ENCODE data around the gene AKR1B15. TPM values are rescaled to one million over a fixed set of nuclear protein-coding genes. Genes with fewer than 3 reads are reported as not detected.

AKR1B15 gene
- total RNA-seq, 1 donor from 2014 or later: not detected

DNA sequence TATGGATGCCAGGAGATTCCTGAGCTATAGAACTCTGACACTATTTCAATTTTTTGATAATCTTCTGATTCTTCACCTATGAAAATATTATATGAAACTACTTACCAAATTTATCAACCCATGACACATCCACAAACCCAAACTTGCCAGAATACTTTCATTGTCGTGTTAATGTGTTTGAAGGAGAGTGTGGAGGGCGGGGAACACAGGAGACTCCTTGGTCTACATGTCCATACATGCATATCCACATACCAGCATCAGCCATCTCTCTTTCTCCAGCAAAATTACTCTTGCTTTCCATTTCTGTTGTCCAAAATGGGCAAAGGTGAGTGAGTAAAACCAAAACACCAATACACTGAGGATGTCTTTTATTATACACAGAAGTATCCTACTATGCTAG is 74.3 kb downstream of the AKR1B15 start:
- no peak overlapping the region for H3K27ac Mint-ChIP-seq
- peaks cover 7% of the 10 kb centered on the region for H3K9me3 Mint-ChIP-seq
- H3K4me3 Mint-ChIP-seq: no peak overlapping the region
- H3K4me1 Mint-ChIP-seq: peaks cover 3% of the 10 kb centered on the region
- intact Hi-C loops (cut with micrococcal nuclease): no loop called here
- peaks cover 52% of the 10 kb centered on the region for H3K27me3 Mint-ChIP-seq
- no peaks in the 10 kb centered on the region for H3K36me3 Mint-ChIP-seq (ENCODE audit: low read depth)
- no peak for DNase-seq

DNA sequence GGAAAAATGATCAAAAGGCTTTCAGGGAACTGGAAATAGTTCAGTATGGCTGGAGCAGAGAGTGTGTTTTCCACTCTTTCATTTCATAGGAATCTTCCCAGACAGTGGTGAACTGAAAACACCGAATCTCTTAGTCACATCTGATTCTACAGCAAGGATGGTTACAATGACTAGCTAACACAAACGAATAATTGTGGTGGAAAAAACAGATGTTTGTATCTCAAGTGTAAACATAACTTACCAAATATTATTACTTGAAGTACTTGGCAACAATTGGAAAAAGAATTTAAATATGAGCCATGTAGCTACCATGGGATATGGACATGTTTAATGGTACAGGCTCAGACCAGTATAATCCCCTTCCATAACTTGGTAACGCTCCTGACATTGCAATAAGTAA is 76.6 kb downstream of the AKR1B15 start:
- H3K9me3 Mint-ChIP-seq: peaks cover 7% of the 10 kb centered on the region
- no peaks in the 10 kb centered on the region for H3K36me3 Mint-ChIP-seq (ENCODE audit: low read depth)
- no peak overlapping the region for H3K4me3 Mint-ChIP-seq
- intact Hi-C loops (cut with micrococcal nuclease): no loop called here
- no peak overlapping the region for H3K27ac Mint-ChIP-seq
- DNase-seq: no peak
- peaks cover 52% of the 10 kb centered on the region for H3K27me3 Mint-ChIP-seq
- peaks cover 3% of the 10 kb centered on the region for H3K4me1 Mint-ChIP-seq

DNA sequence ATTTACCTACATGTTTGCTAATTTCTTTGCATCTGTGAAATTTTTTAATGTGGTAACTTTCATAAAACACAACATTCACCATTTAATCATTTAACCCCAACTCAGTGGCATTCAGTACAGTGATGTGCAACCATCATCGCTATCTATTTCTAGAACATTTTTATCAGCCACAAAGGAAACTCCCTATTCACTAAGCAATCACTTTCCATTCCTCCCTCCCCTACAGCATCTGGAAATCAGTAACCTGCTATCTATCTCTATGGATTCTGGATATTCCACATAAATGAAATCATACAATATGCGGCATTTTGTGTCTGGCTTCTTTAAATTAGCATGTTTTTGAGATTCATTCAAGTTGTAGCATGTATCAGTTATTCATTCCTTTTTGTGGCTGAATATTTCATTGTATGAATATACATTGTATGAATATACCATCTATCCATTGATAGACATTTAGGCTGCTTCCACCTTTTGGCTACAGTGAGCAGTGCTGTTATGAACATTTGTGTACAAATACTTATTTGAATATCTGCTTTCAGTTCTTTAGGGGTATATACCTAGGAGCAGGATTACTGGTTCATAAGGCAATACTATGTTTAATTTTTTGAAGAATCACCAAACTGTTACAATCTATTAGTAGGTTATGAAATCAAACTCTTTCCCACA is 78.3 kb downstream of the AKR1B15 start:
- no peak overlapping the region for H3K4me3 Mint-ChIP-seq
- no peaks in the 10 kb centered on the region for H3K36me3 Mint-ChIP-seq (ENCODE audit: low read depth)
- DNase-seq: peak; percentile 29
- intact Hi-C loops (cut with micrococcal nuclease): no loop called here
- no peak overlapping the region for H3K27ac Mint-ChIP-seq
- peaks cover 3% of the 10 kb centered on the region for H3K4me1 Mint-ChIP-seq
- peaks cover 5% of the 10 kb centered on the region for H3K9me3 Mint-ChIP-seq
- H3K27me3 Mint-ChIP-seq: peaks cover 49% of the 10 kb centered on the region

DNA sequence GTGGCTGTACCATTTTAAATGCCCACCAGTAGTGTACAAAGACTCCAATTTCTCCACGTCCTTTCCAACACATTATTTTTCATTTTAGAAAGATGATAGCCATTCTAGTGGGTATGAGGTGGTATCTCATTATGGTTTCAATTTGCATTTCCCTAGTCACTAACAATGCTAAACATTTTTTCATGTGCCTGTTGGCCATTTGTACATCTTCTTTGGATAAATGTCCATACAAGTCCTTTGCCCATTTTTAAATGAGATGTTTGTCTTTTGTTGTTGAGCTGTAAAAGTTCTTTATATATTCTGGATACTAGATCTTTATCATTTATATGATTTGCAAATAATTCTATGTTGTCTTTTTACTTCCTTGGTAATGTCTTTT is 78.9 kb downstream of the AKR1B15 start:
- Mint-ChIP-seq H3K27me3 (peaks cover 47% of the 10 kb centered on the region), H3K4me1 (peaks cover 3% of the 10 kb centered on the region), H3K4me3 (no peak overlapping the region), H3K36me3 (ENCODE audit: low read depth) (no peaks in the 10 kb centered on the region), H3K9me3 (no peaks in the 10 kb centered on the region), H3K27ac (no peak overlapping the region)
- DNase-seq: no peak
- intact Hi-C loops (cut with micrococcal nuclease): no loop called here

GRCh38 chr7:134629445-134629844 is 80.5 kb downstream of the AKR1B15 start:
- Mint-ChIP-seq H3K9me3 (no peaks in the 10 kb centered on the region), H3K27ac (no peak overlapping the region), H3K27me3 (peaks cover 39% of the 10 kb centered on the region), H3K4me1 (peaks cover 4% of the 10 kb centered on the region), H3K4me3 (no peak overlapping the region), H3K36me3 (ENCODE audit: low read depth) (no peaks in the 10 kb centered on the region)
- intact Hi-C loops (cut with micrococcal nuclease): no loop called here
- DNase-seq: no peak

Other genes starting within 250 kb of the AKR1B15 start
- 23.0 and 27.6 TPM in 2 replicates for gene SLC35B4, start 232.2 kb upstream of the AKR1B15 start, total RNA-seq
- 107 TPM in 2 replicates for gene AKR1B1, start 90.0 kb upstream of the AKR1B15 start, total RNA-seq
- not detected in 2 replicates for gene AKR1B10, start 21.5 kb upstream of the AKR1B15 start, total RNA-seq
- 22.3 and 22.6 TPM in 2 replicates for gene BPGM, start 97.7 kb downstream of the AKR1B15 start, total RNA-seq
- 7.2 and 8.2 TPM in 2 replicates for gene CALD1, start 230.5 kb downstream of the AKR1B15 start, total RNA-seq

Data from activated CD4-positive, alpha-beta T cell treated with anti-CD3 and anti-CD28 coated beads, Interleukin-2, amount 10 ng/mL, durations not matched to agents 24 days and 14 days (primary cell).